ENCODE data around the gene FRMD4A. TPM values are rescaled to one million over a fixed set of nuclear protein-coding genes. Genes with fewer than 3 reads are reported as not detected.

FRMD4A gene
- total and polyA plus RNA-seq, 2 experiments from 2014 or later, result 5.4 to 10.3 TPM

DNA sequence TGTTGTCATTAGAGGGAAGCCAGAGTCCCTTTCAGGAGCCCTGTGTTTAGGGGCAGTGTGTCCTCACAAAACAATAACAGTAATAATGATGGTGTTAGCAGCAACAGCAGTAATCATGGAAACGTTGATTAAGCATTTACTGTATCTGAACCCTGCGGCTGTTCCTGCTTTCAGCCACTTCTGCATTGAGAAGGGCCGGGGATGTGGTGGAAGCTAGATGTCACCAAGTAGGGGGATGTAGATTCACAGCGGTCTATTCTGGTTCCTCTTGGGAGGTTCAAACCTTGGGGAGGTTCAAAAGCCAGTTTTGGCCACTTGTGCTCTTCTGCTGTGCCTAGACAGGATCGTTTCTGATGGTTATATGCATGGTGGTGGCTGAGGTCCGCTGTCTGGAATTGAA lies 699.1 kb downstream of the FRMD4A start:
- H3K36me3 ChIP-seq (replicated peaks; ENCODE audit: insufficient read depth, low read depth), result no peaks in the 10 kb centered on the region
- no peak overlapping the region for H3K27ac ChIP-seq
- DNase-seq (ENCODE audit: low spot score), result no peak
- TF ChIP-seq EZH2phosphoT487 (IDR thresholded peaks at IDR 0.05; ENCODE audit: low read depth, severe bottlenecking, unreplicated experiment), result no peak
- TF ChIP-seq EZH2 (IDR thresholded peaks at IDR 0.05; ENCODE audit: borderline replicate concordance), result no peak
- TF ChIP-seq, protein P1, sequence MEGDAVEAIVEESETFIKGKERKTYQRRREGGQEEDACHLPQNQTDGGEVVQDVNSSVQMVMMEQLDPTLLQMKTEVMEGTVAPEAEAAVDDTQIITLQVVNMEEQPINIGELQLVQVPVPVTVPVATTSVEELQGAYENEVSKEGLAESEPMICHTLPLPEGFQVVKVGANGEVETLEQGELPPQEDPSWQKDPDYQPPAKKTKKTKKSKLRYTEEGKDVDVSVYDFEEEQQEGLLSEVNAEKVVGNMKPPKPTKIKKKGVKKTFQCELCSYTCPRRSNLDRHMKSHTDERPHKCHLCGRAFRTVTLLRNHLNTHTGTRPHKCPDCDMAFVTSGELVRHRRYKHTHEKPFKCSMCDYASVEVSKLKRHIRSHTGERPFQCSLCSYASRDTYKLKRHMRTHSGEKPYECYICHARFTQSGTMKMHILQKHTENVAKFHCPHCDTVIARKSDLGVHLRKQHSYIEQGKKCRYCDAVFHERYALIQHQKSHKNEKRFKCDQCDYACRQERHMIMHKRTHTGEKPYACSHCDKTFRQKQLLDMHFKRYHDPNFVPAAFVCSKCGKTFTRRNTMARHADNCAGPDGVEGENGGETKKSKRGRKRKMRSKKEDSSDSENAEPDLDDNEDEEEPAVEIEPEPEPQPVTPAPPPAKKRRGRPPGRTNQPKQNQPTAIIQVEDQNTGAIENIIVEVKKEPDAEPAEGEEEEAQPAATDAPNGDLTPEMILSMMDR (IDR thresholded peaks at IDR 0.05; ENCODE audit: poor library complexity), result no peak
- no peaks in the 10 kb centered on the region for H3K27me3 ChIP-seq
- no peak overlapping the region for H3K4me3 ChIP-seq
- no peaks in the 10 kb centered on the region for H3K9me2 ChIP-seq (replicated peaks; ENCODE audit: insufficient read depth)
- no peaks in the 10 kb centered on the region for H3K79me2 ChIP-seq
- H2AFZ ChIP-seq, result no peak overlapping the region
- H3K9me3 ChIP-seq (ENCODE audit: low read depth), result no peaks in the 10 kb centered on the region
- H4K20me1 ChIP-seq (ENCODE audit: insufficient read depth, poor library complexity, severe bottlenecking), result no peaks in the 10 kb centered on the region
- H3K4me1 ChIP-seq (ENCODE audit: insufficient read depth), result no peaks in the 10 kb centered on the region
- WGBS (ENCODE audit: low lambda C conversion rate, missing lambda C conversion rate), result 94% methylated on average over 6 of the region's 6 CpGs
- no peak overlapping the region for H3K4me2 ChIP-seq

DNA sequence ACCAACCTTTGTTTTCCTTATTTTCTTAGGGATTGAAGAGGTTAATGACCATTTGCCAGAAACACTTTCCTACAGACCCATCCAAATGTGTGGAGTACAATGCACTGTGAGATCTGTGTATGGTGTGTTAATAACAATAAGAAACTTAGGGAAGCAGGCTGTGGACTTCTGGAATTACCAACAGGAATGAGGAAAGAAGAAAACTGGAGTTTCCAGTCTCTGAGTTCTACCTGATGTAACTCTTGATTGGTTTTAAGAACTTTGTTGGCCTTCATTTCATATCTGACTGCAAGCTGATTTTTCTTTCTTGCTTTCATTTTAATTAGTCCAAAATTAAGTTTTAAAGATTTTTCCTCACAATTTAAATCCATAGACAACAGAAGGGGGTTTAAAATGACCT lies 700.5 kb downstream of the FRMD4A start:
- H3K27me3 ChIP-seq, result no peaks in the 10 kb centered on the region
- DNase-seq (ENCODE audit: low spot score), result no peak
- H3K27ac ChIP-seq, result peak overlapping the region; percentile 18
- no peak overlapping the region for H3K4me3 ChIP-seq
- no peaks in the 10 kb centered on the region for H4K20me1 ChIP-seq (ENCODE audit: insufficient read depth, poor library complexity, severe bottlenecking)
- H3K36me3 ChIP-seq (replicated peaks; ENCODE audit: insufficient read depth, low read depth), result no peaks in the 10 kb centered on the region
- no peaks in the 10 kb centered on the region for H3K9me3 ChIP-seq (ENCODE audit: low read depth)
- TF ChIP-seq EZH2 (IDR thresholded peaks at IDR 0.05; ENCODE audit: borderline replicate concordance), result no peak
- TF ChIP-seq, protein P1 (IDR thresholded peaks at IDR 0.05; ENCODE audit: poor library complexity), result no peak
- TF ChIP-seq EZH2phosphoT487 (IDR thresholded peaks at IDR 0.05; ENCODE audit: low read depth, severe bottlenecking, unreplicated experiment), result no peak
- no peaks in the 10 kb centered on the region for H3K9me2 ChIP-seq (replicated peaks; ENCODE audit: insufficient read depth)
- no peaks in the 10 kb centered on the region for H3K4me1 ChIP-seq (ENCODE audit: insufficient read depth)
- H3K4me2 ChIP-seq, result no peak overlapping the region
- no peaks in the 10 kb centered on the region for H3K79me2 ChIP-seq
- H2AFZ ChIP-seq, result no peak overlapping the region

GRCh38 chr10:13629116-13629515 lies 701.6 kb downstream of the FRMD4A start:
- Histone ChIP-seq H2AFZ (no peak overlapping the region), H3K27me3 (no peaks in the 10 kb centered on the region), H3K4me1 (ENCODE audit: insufficient read depth) (no peaks in the 10 kb centered on the region), H3K27ac (peak overlapping the region; percentile 15), H3K36me3 (replicated peaks; ENCODE audit: insufficient read depth, low read depth) (no peaks in the 10 kb centered on the region), H3K9me2 (replicated peaks; ENCODE audit: insufficient read depth) (no peaks in the 10 kb centered on the region), H3K4me3 (no peak overlapping the region), H3K9me3 (ENCODE audit: low read depth) (no peaks in the 10 kb centered on the region), H4K20me1 (ENCODE audit: insufficient read depth, poor library complexity, severe bottlenecking) (no peaks in the 10 kb centered on the region), H3K4me2 (no peak overlapping the region), H3K79me2 (no peaks in the 10 kb centered on the region)
- no peak for DNase-seq (ENCODE audit: low spot score)
- 66% methylated on average over 2 of the region's 2 CpGs for WGBS (ENCODE audit: low lambda C conversion rate, missing lambda C conversion rate)
- TF ChIP-seq, protein P1 (IDR thresholded peaks at IDR 0.05; ENCODE audit: poor library complexity), result no peak
- TF ChIP-seq EZH2 (IDR thresholded peaks at IDR 0.05; ENCODE audit: borderline replicate concordance) (no peak), EZH2phosphoT487 (IDR thresholded peaks at IDR 0.05; ENCODE audit: low read depth, severe bottlenecking, unreplicated experiment) (no peak)

DNA sequence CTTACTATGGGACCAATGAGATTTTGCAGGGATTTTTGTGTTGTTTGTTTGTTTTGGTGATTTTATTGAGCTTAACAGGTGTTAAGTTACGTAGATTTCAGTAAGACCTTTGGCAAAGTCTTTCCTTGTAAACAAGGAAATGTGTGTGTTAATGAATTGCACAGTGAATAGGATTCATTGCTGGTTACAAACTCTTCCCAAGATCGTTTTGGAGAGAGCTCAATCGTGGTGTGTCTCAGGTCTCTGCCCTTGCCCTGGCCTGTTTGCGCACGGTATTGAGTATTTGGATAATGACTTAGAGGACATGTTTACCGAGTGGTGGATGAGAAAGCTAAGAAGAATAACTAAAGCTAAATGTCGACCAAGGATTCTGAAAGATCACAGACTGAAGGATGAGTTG lies 702.1 kb downstream of the FRMD4A start:
- H3K36me3 ChIP-seq (replicated peaks; ENCODE audit: insufficient read depth, low read depth), result no peaks in the 10 kb centered on the region
- H3K4me1 ChIP-seq (ENCODE audit: insufficient read depth), result no peaks in the 10 kb centered on the region
- no peaks in the 10 kb centered on the region for H3K9me3 ChIP-seq (ENCODE audit: low read depth)
- no peak overlapping the region for H2AFZ ChIP-seq
- DNase-seq (ENCODE audit: low spot score), result no peak
- H3K4me2 ChIP-seq, result no peak overlapping the region
- WGBS (ENCODE audit: low lambda C conversion rate, missing lambda C conversion rate), result 52% methylated on average over 7 of the region's 7 CpGs
- no peaks in the 10 kb centered on the region for H3K79me2 ChIP-seq
- no peak overlapping the region for H3K4me3 ChIP-seq
- H3K27me3 ChIP-seq, result no peaks in the 10 kb centered on the region
- H4K20me1 ChIP-seq (ENCODE audit: insufficient read depth, poor library complexity, severe bottlenecking), result no peaks in the 10 kb centered on the region
- peak overlapping the region; percentile 15 for H3K27ac ChIP-seq
- TF ChIP-seq EZH2 (IDR thresholded peaks at IDR 0.05; ENCODE audit: borderline replicate concordance) (no peak), EZH2phosphoT487 (IDR thresholded peaks at IDR 0.05; ENCODE audit: low read depth, severe bottlenecking, unreplicated experiment) (no peak)
- TF ChIP-seq, protein P1 (IDR thresholded peaks at IDR 0.05; ENCODE audit: poor library complexity), result no peak
- no peaks in the 10 kb centered on the region for H3K9me2 ChIP-seq (replicated peaks; ENCODE audit: insufficient read depth)

Measured in hepatocyte (in vitro differentiated cells).